Measurements from ENCODE around the gene EPHB6.
A peak's percentile ranks its signal among the peaks of the same experiment; 100 is the strongest.

Gene EPHB6, protein sequence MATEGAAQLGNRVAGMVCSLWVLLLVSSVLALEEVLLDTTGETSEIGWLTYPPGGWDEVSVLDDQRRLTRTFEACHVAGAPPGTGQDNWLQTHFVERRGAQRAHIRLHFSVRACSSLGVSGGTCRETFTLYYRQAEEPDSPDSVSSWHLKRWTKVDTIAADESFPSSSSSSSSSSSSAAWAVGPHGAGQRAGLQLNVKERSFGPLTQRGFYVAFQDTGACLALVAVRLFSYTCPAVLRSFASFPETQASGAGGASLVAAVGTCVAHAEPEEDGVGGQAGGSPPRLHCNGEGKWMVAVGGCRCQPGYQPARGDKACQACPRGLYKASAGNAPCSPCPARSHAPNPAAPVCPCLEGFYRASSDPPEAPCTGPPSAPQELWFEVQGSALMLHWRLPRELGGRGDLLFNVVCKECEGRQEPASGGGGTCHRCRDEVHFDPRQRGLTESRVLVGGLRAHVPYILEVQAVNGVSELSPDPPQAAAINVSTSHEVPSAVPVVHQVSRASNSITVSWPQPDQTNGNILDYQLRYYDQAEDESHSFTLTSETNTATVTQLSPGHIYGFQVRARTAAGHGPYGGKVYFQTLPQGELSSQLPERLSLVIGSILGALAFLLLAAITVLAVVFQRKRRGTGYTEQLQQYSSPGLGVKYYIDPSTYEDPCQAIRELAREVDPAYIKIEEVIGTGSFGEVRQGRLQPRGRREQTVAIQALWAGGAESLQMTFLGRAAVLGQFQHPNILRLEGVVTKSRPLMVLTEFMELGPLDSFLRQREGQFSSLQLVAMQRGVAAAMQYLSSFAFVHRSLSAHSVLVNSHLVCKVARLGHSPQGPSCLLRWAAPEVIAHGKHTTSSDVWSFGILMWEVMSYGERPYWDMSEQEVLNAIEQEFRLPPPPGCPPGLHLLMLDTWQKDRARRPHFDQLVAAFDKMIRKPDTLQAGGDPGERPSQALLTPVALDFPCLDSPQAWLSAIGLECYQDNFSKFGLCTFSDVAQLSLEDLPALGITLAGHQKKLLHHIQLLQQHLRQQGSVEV

DNA sequence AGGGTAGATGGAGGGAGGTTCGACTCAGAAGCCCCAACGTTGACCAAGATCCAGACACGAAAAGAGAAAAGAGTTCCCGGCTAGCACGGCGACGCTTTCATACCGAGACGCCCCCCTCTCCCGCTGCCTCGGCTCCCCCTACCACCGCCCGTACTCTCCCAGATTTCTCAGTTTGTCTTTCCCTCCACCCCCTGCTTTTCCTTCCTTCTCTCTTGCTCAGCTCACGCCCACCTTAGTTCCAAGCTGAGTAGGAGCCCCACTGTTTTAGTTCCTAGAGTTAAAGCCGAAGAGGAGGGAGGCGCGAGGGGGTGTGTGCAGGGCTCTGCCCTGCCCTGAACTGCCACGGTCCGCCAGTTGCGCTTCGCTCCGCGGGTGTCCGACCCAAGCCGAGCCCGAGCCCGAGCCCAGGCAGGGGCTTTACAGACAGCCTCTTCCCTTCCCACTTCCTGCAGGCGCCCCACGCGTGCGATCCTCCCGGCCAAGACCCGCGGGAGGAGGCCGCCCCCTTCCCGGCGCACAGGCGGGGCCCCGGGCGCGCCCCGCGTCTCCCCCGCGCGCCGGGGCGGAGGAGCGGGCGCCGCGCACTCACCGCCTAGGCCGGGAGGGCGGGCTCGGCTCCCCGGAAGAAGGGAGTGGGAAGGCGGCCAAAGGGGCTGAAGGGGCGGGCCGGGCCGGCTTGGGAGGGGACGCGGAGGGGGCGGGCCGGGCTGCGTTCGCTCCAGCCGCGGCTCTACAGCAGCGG, at the start of gene EPHB6:
EPHB6 (plus strand) TSS at position 705 of the 742 bp plus-strand sequence. CDS start 8,152 bp downstream, outside the sequence.
- peak; percentile 87 for DNase-seq (ENCODE audit: low spot score)

DNA sequence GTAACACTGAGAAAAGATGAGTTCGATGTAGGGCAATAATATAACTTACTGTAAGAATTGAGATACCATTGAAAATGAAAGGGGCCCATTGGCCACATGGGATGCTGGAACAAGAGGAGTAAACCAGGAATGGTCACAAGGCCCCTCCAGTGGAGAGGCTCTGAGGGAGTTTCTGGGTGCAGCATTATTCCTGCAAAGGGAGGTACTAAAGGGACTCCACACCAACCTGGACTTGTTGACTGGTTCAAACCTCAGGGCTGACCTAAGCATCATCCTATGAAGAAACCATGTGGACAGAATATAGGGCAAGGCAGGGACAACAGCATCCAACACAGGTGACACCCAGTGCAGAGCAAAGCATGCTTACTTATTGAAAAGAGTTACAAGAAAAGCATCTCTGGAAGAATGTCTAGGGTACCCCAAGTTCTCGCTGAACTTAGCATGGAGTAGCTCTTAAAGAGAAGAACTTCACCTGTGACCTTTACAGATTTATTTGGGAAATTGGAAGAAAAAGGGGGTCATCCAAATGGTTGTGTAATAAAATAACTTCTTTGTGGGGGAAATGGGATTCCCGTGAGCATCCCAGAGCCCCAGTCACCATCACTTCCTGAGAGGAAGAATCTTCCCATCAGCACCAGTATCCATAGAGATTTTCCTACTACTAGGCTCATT, 49.4 kb upstream of the EPHB6 start:
- DNase-seq (ENCODE audit: low spot score), result no peak

DNA sequence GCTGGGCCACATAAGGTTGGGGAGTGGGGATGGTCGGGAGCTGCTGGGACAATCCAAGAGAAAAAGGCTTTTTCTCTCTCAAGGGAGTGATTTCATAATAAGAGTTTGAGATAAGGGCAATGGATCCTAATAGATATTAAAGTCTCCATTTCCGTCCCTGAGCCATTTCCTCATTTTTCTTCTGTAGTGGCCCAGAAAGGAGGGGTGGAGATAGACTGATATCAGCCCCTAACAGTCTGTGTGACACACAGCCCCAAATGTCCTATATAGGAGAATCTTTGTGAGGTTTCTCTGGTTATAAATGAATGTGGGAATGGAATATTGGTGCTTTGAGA, 48.9 kb upstream of the EPHB6 start:
- DNase-seq (ENCODE audit: low spot score), result no peak

DNA sequence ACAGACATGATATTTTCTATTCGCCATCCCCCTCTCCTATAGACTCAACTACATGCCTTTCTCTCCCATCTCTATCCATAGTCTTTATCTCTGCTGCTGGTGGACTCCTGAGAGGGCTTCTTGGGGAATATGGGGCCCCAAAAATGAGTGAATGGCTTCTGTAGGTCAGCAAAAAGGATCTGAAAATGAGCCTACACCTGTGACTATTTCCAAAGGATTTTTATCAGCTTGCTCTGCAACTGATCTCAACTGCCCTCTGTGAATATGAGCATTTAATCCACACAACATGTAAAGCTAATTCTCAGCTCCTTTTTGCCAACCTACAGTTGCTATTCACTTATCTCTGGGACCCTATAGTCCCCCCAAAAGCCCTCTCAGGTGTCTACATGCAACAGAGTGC, 47.9 kb upstream of the EPHB6 start:
- DNase-seq (ENCODE audit: low spot score), result no peak

DNA sequence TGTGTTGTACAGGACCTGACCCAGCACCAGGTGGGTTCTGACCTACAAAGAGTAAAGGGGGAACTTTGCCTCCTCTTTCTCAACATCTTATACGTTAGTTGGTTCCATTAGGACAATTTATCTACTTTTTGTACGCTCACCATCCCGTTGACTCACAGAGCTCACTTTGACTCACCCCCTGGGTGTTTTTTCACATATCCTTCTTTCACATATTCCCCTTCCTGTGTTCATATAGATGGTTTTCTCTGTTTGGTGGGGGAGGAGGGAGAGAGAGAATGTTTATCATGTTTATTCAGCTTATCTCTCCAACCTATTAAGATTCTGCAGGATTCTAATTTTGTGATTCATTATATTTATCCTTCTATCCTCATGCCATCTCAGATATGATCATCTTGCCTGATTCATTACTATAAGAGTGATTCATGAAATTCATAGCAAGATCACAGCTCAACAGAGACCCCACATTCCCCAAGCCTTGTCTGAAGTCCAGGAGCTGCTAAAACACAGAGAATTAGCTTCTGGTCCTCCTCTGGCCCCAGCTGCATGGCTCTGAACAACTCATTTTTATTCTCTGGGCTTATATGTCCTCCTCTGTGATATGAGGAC, 46.9 kb upstream of the EPHB6 start:
- no peak for DNase-seq (ENCODE audit: low spot score)

DNA sequence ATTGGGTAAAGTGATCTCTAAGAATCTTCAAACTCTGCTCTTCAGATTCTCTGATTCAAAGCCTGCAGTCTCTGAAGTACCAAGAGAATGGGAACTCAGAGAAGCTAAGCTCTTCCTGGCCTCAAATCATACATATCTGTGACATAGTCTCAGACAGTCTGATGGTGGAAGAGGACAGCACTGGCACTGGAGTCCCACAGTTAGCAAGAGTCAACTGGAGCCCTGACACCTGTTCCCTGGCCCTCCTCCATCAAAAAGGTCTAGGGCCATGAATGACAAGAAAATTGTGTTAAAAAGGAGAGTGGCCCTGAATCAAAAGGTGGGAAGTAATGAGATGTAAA, 46.4 kb upstream of the EPHB6 start:
- DNase-seq (ENCODE audit: low spot score), result no peak

DNA sequence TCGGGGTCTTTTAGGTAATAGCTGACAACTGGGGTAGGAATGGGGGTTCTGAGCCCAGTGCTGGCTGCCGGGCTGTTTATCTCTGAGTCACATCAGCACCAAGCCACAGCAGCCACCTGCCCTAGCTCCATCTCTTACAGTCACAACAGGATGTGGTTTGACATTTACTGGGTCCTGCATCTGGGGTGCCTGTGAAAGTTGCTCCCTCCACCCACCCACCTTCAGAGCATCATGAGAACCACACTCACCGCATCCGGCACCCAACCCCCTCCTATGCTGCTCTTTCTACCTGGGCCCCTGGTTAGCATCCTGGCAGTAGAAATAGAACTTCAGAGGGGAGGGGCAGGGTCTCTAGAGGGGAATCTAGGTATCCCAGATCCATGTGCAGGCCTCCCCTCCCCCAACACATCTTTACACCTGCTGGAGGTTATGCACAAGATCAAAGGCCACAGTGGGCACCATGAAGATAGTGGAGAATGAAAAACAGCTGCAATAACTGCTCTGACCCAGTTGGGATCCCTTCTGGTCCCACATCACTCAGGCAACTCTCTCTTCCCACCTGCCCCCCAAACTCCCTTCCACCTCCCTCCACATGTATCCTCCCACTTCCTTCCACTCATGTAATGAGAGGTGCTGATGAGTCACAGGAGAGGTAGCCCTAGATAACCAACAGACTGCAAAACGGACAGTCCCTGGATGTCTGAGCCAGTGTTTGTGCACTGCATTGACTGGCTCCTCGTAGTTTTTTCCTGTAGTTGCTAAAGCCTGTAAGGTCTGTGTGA, 45.9 kb upstream of the EPHB6 start:
- DNase-seq (ENCODE audit: low spot score), result no peak

DNA sequence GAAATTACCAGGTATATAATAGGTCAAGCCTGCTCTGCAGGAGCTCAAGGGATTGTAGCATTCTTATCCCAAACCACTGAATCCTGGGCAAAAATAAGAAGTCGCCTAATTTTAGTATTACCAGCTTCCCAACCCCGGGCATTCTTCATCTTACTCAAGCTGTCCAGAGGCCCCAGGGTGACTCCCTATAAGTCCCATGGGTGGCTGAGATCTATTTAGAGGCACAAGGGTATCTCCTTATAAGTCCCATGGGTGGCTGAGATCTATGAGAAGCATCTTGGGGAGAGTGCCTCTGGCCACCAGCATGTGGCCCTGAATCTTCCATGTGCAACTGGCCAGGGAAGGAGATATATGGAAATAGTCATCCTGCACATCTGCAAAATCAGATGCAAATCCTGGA, 45.2 kb upstream of the EPHB6 start:
- no peak for DNase-seq (ENCODE audit: low spot score)

DNA sequence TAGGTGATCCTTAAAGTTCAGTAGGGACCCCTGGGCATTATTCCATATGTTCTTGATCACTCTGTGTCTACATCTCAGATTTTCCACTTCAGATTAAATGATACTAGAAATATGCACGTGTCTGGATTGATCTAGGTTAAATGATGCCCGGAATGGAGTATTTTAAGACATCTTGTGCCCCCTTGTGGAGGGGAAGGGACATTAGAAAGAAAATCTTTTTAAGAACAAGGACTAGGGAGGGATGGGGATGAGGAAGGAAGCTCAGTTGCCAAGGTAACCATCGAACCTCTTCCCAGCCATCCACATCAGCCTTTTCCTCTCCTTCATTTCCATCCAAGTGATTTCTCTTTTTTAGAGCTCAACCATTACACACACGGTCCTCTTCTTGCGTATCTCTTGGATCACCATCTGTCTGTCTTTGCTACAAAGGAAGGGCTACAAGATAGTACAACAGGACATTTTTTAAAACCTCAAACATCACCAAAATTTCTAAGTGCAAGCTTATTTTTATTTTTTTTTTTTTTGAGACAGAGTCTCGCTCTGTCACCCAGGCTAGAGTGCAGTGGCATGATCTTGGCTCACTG, 43.6 kb upstream of the EPHB6 start:
- DNase-seq (ENCODE audit: low spot score), result peak; percentile 71

DNA sequence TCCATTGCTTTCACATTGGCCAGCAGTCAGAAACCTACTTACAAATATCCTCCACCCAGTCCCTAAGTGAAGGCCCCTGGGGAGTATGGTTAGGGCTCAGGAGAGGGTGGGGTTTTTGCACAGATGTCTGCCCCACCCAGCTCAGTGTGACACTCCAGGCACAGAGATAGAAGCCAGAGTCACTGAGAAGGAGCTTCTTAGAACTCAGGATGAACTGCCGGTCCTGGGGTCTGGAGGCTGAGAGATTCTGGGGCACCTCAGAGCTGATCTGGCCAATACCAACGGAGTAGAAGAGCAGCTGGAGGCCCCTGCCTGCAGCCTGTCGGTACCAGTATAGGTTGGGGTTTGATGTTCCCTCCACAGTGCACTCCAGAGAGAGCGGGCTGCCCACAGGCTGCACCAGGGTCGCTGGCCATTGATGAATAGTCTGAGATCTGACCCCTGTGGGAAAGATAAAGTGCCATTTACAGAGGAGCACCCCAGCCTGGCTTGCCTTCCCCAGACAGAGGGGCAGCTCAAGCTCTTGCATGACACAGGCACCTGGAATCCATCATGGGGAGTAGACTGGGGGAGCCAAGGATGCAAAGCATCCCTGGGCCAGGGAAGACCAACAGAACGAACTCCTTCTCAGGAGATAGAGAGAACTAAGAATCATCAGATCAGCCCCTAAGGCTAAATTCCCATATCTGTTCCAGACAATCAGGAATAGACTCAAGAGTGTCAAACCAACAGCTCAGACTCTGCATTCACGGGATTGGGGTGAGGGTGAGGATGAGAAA, 42.2 kb upstream of the EPHB6 start:
- DNase-seq (ENCODE audit: low spot score), result no peak

DNA sequence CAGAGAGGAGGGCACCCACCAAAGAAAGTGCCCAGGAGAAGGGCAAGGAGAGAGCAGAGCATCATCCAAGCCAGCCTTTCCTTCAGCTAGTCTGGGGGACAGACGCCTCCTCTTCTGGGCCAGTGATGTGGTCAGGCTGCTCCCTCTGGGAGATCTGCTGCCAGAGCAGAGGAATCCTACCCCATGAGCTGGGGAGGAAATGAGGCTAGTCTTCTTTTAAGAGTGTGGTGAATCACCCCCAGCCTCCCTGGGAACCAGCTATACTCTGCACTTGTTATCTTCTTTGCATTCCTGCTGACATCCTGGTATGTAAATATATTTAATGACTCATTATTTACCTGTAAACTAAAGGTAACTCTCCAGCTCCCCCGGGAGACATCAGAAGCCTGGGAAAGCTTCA, 41.6 kb upstream of the EPHB6 start:
- DNase-seq (ENCODE audit: low spot score), result peak; percentile 64

DNA sequence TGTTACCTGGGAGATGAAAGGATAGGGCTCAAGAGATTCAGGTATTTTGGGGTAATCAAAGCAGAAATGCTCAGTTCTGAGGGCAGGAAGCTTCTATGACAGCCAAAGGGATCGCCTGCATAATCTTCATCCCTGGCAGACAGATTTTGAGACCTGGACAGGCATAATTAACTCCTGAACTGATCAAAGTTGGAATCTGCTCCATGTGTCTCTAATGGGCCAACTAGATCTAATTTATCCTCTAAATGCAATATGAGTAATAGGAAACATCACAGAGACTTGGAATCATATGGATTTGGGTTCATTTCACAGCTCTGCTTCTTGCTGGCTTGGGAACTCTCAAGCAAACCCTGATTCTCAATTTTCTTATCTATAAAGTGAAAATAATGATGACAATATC, 41.2 kb upstream of the EPHB6 start:
- no peak for DNase-seq (ENCODE audit: low spot score)

DNA sequence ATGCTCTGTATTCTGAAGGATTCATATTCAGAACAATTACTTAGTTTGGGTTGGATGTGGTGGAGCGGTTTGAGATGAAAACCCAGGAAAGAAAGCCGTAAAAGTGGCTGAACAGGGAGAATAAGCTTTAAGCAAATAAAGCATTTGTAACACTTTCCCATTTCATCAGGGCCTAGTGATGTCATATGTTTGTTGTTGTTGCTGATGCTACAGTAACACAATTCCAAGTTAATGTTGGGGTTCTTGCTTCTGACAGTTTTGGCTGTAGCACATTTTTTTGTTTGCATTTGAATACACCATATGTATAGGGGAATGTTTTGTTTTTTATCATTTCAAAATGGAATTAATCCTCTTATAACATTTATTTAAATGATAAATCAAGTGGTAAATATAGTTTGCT, 40.4 kb upstream of the EPHB6 start:
- DNase-seq (ENCODE audit: low spot score), result no peak

DNA sequence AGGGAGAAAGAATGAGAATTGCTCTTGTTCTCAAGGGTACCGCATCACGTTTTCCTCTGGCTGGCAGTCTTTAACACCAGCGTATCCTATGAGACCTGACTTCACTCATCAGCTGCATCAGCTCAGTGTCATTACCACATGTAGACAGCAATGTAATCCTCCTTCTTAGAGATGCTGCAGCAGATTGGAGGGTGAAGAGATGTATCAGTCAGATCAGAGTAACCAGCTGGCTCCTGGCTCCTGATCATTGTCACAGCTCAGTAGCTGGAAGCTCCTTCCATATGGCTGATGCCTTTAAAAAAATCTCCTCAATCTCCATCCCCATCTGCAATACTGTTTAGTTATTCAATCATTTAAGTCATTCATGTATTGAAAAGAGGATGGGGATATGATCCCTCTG, 39.7 kb upstream of the EPHB6 start:
- no peak for DNase-seq (ENCODE audit: low spot score)

DNA sequence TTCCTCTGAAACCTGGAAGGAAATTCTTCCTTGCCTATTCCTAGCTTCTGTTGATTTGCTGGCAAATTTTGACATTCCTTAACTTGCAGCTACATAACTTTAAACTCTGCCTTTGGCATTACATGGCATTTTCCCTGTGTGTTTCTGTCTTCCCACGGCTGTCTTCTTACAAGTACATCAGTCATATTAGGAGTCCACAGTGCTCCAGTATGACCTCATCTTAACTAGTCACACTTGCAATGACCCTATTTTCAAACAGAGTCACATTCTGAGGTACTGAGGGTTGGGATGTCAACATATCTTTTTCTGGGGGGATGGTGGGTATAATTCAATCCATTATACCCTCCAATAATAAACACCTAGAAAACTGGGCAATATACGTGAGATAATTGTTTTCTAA, 37.4 kb upstream of the EPHB6 start:
- no peak for DNase-seq (ENCODE audit: low spot score)

DNA sequence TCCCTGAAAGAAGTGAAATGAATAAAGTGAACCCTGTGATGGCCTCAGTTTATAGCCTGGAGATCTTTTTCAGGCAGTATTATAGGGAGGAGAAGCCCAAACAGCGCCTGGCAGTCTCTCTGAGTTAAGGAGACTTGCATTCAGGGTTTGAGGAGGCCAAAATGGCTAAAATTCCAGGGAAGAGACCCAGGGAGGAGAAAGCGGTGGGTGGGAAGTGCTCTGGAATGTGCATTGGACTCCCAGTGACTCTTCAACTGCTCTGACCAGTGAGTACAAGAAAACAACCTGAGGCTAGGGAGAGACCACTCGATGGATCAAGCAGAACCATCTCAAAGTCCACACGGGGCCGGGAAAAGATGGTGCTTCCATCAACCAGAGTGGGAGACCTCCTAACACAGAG, 35.3 kb upstream of the EPHB6 start:
- no peak for DNase-seq (ENCODE audit: low spot score)

DNA sequence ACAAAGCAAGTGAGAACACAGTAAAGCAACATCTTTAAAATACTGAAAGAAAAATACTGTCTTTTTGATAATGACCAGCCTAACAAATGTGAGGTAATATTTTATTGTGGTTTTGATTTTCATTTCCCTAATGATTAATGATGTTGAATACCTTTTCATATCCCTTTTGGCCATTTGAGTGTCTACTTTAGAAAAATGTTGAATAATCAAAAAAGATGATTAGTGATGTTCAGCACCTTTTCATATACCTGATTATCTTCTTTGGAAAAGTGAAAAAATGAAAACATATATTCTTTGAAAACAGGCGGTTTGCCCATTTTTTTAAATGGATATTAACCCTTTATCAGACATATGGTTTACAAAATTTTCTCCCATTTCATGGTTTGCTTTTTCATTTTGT, 32.2 kb upstream of the EPHB6 start:
- no peak for DNase-seq (ENCODE audit: low spot score)

DNA sequence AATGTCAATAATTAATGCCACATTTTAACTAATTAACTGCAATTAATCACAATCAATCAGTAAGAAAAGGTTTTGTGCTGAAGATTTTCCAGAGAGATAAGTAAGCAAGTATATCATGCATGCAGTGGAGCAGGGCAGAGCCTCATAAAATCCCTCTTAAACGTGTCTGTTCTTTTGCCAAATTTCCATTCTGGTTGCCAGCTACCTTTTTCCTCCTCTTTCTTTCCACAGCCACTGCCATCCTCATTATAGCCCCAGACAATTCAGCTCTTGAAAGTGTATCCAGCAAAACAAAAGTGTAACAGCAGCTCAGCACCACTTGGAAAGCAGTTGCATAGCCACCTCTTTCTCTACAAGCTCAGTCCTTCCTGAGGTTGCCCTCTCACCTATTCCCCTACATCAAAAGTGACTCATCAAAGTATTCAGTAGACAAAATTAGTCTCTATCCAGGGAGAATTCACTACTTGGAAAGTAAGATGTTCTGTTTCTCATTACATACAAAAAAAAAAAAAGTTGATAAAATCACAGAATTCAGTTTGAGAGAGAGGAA, 26.9 kb upstream of the EPHB6 start:
- no peak for DNase-seq (ENCODE audit: low spot score)

DNA sequence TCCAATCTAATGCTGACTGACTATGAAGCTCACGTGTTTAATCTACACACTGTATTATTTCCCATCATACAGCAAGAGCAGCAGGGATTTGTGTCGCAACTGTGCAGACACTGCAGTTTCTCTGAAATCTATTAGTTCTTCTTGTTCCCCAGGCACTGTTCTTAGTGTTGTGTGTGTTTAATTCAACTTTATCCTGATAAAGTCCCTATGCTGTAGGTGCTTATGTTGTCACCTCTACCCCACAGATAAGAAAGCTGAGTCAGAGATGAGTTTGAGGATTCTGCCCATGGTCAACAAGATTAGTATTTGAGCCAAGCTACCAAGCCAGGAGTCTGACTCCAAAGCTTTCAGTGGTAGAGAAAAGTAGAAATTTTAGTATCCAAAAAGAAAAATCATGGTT, 22.5 kb upstream of the EPHB6 start:
- no peak for DNase-seq (ENCODE audit: low spot score)

Measured in LoVo (cell line).